Posterior vena cava (tissue), 2 donors: ENCODE results near the gene CARM1. TPM values are rescaled to one million over a fixed set of nuclear protein-coding genes. Genes with fewer than 3 reads are reported as not detected.
A peak's percentile ranks its signal among the peaks of the same experiment; 100 is the strongest.
"Not testable (repeated sequence)": the region's sequence is repeated elsewhere in the genome, so short reads cannot be mapped to it uniquely, and the experiment has no call there.

ENCODE experiments used
- DNase-seq: peaks from one replicate; pipeline ENCODE4 v3.0.0-alpha.2; 2020; ENCODE audit warnings: low spot score
- intact Hi-C, 2 donors: fragments of 100-400 bp; cut with DNase I; formaldehyde crosslinking; loops; one replicate each; pipeline versions ENCODE4 v1.14.1 to v1.14.2; 2022 to 2023
- total RNA-seq, 2 donors: library from RNA; stranded (reverse); fragmentation: NEBNext Ultra II Directional; extraction: Animal tissue kit (Norgen Biotek cat#: 25700); gene quantifications; one replicate each; pipeline ENCODE4 v1.2.1, GENCODE V29; 2021
- donor health status: DM: yes; HTN: yes; CAD: no.
- donor health status: DM: yes; HTN: yes; CAD: no.

The CARM1 gene
- total RNA-seq, 2 donors from 2014 or later: 35.1 to 42.1 TPM

- intact Hi-C loops: no loop called here
- no peak for DNase-seq
Measured at GRCh38 chr19:10920288-10920655, 48.9 kb downstream of the CARM1 start.

GRCh38 chr19:10920781-10921180 is 49.4 kb downstream of the CARM1 start:
- intact Hi-C loops: no loop called here
- DNase-seq: no peak

GRCh38 chr19:10921199-10921909 is 50.0 kb downstream of the CARM1 start:
- intact Hi-C loops: no loop called here
- no peak for DNase-seq

GRCh38 chr19:10921910-10922637 is 50.7 kb downstream of the CARM1 start:
- DNase-seq: no peak
- intact Hi-C loops: no loop called here

- intact Hi-C loops: no loop called here
- DNase-seq: no peak
Measured at GRCh38 chr19:10922638-10923014, 51.3 kb downstream of the CARM1 start.

GRCh38 chr19:10923260-10924112 is 52.1 kb downstream of the CARM1 start:
- intact Hi-C loops: no loop called here
- DNase-seq: no peak

- intact Hi-C loops: no loop called here
- DNase-seq: no peak
Measured at GRCh38 chr19:10924597-10924996, 53.2 kb downstream of the CARM1 start.

GRCh38 chr19:10927730-10928562 is 56.6 kb downstream of the CARM1 start:
- DNase-seq: no peak
- intact Hi-C loops: no loop called here

GRCh38 chr19:10928563-10929401 is 57.4 kb downstream of the CARM1 start, which contains the start of the genes TIMM29 and YIPF2:
TSS of gene TIMM29 (plus strand) at chr19:10928811. CDS start at chr19:10928823, 12 bp downstream.
TSS of gene YIPF2 (minus strand) at chr19:10928639. CDS start at chr19:10928410, 229 bp downstream.
- peak; percentile 99 for DNase-seq

GRCh38 chr19:10929402-10929794 is 58.0 kb downstream of the CARM1 start:
- no peak for DNase-seq
- intact Hi-C loops: no loop called here

More at GRCh38 chr19:10928563-10929401, 57.4 kb downstream of the CARM1 start, which contains the start of the genes TIMM29 and YIPF2:
- intact Hi-C loops: no loop called here

GRCh38 chr19:10935371-10936059 is 64.2 kb downstream of the CARM1 start:
- intact Hi-C loops: no loop called here
- DNase-seq: no peak

GRCh38 chr19:10936661-10937084 is 65.3 kb downstream of the CARM1 start:
- DNase-seq: no peak

GRCh38 chr19:10941649-10942048 is 70.3 kb downstream of the CARM1 start:
- DNase-seq: not testable (repeated sequence)
- intact Hi-C loops: loop anchor here in 1 of 2 donors (5.0 kb wide), 1 partner anchor 86 kb away; no protein-coding TSS in a partner anchor

More at GRCh38 chr19:10936661-10937084, 65.3 kb downstream of the CARM1 start:
- intact Hi-C loops: no loop called here

- not testable (repeated sequence) for DNase-seq
- intact Hi-C loops: loop anchor here in 1 of 2 donors (5.0 kb wide), 1 partner anchor 84 kb away; no protein-coding TSS in a partner anchor
Measured at GRCh38 chr19:10943412-10943811, 72.1 kb downstream of the CARM1 start.

- no peak for DNase-seq
- intact Hi-C loops: no loop called here
Measured at GRCh38 chr19:10945264-10945663, 73.9 kb downstream of the CARM1 start.

- intact Hi-C loops: no loop called here
- no peak for DNase-seq
Measured at GRCh38 chr19:10946958-10947657, 75.8 kb downstream of the CARM1 start.
